ENCODE data around the gene TMEM205. TPM values are rescaled to one million over a fixed set of nuclear protein-coding genes. Genes with fewer than 3 reads are reported as not detected.
A peak's percentile ranks its signal among the peaks of the same experiment; 100 is the strongest.

Gene TMEM205
- total and polyA plus RNA-seq, 2 experiments from 2014 or later: 188 to 199 TPM

- Histone ChIP-seq H3K4me3 (no peak overlapping the region), H3K4me1 (ENCODE audit: insufficient read depth) (peaks cover 24% of the 10 kb centered on the region), H3K36me3 (replicated peaks; ENCODE audit: insufficient read depth, low read depth) (no peaks in the 10 kb centered on the region), H3K27ac (no peak overlapping the region), H3K9me2 (replicated peaks; ENCODE audit: insufficient read depth) (no peaks in the 10 kb centered on the region), H4K20me1 (ENCODE audit: insufficient read depth, poor library complexity, severe bottlenecking) (no peaks in the 10 kb centered on the region), H3K9me3 (ENCODE audit: low read depth) (no peaks in the 10 kb centered on the region), H2AFZ (no peak overlapping the region), H3K27me3 (no peaks in the 10 kb centered on the region), H3K4me2 (no peak overlapping the region), H3K79me2 (peaks cover 10% of the 10 kb centered on the region)
- TF ChIP-seq EZH2phosphoT487 (IDR thresholded peaks at IDR 0.05; ENCODE audit: low read depth, severe bottlenecking, unreplicated experiment) (no peak), CTCF (IDR thresholded peaks at IDR 0.05; ENCODE audit: poor library complexity) (peak; percentile 55)
- WGBS (ENCODE audit: low lambda C conversion rate, missing lambda C conversion rate): 64% methylated on average over 8 of the region's 8 CpGs
- peak; percentile 69 for DNase-seq (ENCODE audit: low spot score)
Measured at GRCh38 chr19:11378319-11379189, 32.5 kb upstream of the TMEM205 start.

GRCh38 chr19:11377756-11378155 is 31.7 kb upstream of the TMEM205 start:
- Histone ChIP-seq H2AFZ (no peak overlapping the region), H3K36me3 (replicated peaks; ENCODE audit: insufficient read depth, low read depth) (no peaks in the 10 kb centered on the region), H3K79me2 (peaks cover 10% of the 10 kb centered on the region), H3K4me3 (no peak overlapping the region), H3K27me3 (no peaks in the 10 kb centered on the region), H3K27ac (no peak overlapping the region), H4K20me1 (ENCODE audit: insufficient read depth, poor library complexity, severe bottlenecking) (no peaks in the 10 kb centered on the region), H3K9me2 (replicated peaks; ENCODE audit: insufficient read depth) (no peaks in the 10 kb centered on the region), H3K4me1 (ENCODE audit: insufficient read depth) (peaks cover 22% of the 10 kb centered on the region), H3K4me2 (no peak overlapping the region), H3K9me3 (ENCODE audit: low read depth) (no peaks in the 10 kb centered on the region)
- no peak for DNase-seq (ENCODE audit: low spot score)
- 98% methylated on average over 3 of the region's 3 CpGs for whole genome bisulfite sequencing (ENCODE audit: low lambda C conversion rate, missing lambda C conversion rate)
- no peak for TF ChIP-seq EZH2phosphoT487 (IDR thresholded peaks at IDR 0.05; ENCODE audit: low read depth, severe bottlenecking, unreplicated experiment)
- TF ChIP-seq EZH2 (IDR thresholded peaks at IDR 0.05; ENCODE audit: borderline replicate concordance): no peak
- no peak for TF ChIP-seq CTCF (IDR thresholded peaks at IDR 0.05; ENCODE audit: poor library complexity)

GRCh38 chr19:11377237-11377636 is 31.2 kb upstream of the TMEM205 start:
- H3K27me3 ChIP-seq: no peaks in the 10 kb centered on the region
- no peak overlapping the region for H3K4me2 ChIP-seq
- no peaks in the 10 kb centered on the region for H3K36me3 ChIP-seq (replicated peaks; ENCODE audit: insufficient read depth, low read depth)
- peak overlapping the region; percentile 6 for H3K27ac ChIP-seq
- H3K4me3 ChIP-seq: no peak overlapping the region
- H3K4me1 ChIP-seq (ENCODE audit: insufficient read depth): peaks cover 19% of the 10 kb centered on the region
- peaks cover 6% of the 10 kb centered on the region for H3K79me2 ChIP-seq
- H3K9me2 ChIP-seq (replicated peaks; ENCODE audit: insufficient read depth): no peaks in the 10 kb centered on the region
- H3K9me3 ChIP-seq (ENCODE audit: low read depth): no peaks in the 10 kb centered on the region
- no peak overlapping the region for H2AFZ ChIP-seq
- DNase-seq (ENCODE audit: low spot score): peak; percentile 39
- TF ChIP-seq EZH2phosphoT487 (IDR thresholded peaks at IDR 0.05; ENCODE audit: low read depth, severe bottlenecking, unreplicated experiment): no peak
- no peak for TF ChIP-seq EZH2 (IDR thresholded peaks at IDR 0.05; ENCODE audit: borderline replicate concordance)
- no peak for TF ChIP-seq CTCF (IDR thresholded peaks at IDR 0.05; ENCODE audit: poor library complexity)
- H4K20me1 ChIP-seq (ENCODE audit: insufficient read depth, poor library complexity, severe bottlenecking): no peaks in the 10 kb centered on the region

Data from hepatocyte (in vitro differentiated cells).